GM23248 (cell line): Measurements from ENCODE around the gene ABCB1.

ENCODE experiments used
- EZH2 ChIP-seq: fragments of 200-600 bp; sonication (generic); IDR thresholded peaks from 2 replicates; pipeline ENCODE4 v1.6.1; 2018; ENCODE audit warnings: antibody characterized with exemption, mild to moderate bottlenecking; ENCODE audit not compliant: insufficient read depth, poor library complexity, severe bottlenecking
- EZH2phosphoT487 ChIP-seq: fragments of 200-600 bp; sonication (generic); IDR thresholded peaks from 2 replicates; pipeline ENCODE4 v1.6.1; 2018; ENCODE audit warnings: antibody characterized with exemption, moderate library complexity, mild to moderate bottlenecking, low read depth; ENCODE audit not compliant: insufficient read depth

GRCh38 chr7:87475359-87476178 is 125.1 kb downstream of the ABCB1 start, which contains the start of gene ABCB4:
- TF ChIP-seq EZH2 = no peak
- TF ChIP-seq EZH2phosphoT487 = no peak
